HFFc6 (cell line): Measurements from ENCODE around the gene SMG1. TPM values are rescaled to one million over a fixed set of nuclear protein-coding genes. Genes with fewer than 3 reads are reported as not detected.

Source experiments
- DNase-seq: peaks from one replicate; pipeline ENCODE4 v3.0.0-alpha.2; 2018
- H3K27ac Mint-ChIP-seq: 2 replicates; pipeline ENCODE4 v1.8.0; 2020; ENCODE audit warnings: mild to moderate bottlenecking, mixed read lengths
- H3K27me3 Mint-ChIP-seq: 2 replicates; pipeline ENCODE4 v1.8.0; 2021; ENCODE audit warnings: mild to moderate bottlenecking, moderate library complexity, mixed read lengths; ENCODE audit not compliant: insufficient read depth
- H3K36me3 Mint-ChIP-seq: 2 replicates; pipeline ENCODE4 v1.8.0; 2021; ENCODE audit warnings: low read depth, mixed read lengths
- H3K4me1 Mint-ChIP-seq: 2 replicates; pipeline ENCODE4 v1.8.0; 2020; ENCODE audit warnings: low read depth, mixed read lengths
- H3K4me3 Mint-ChIP-seq: 2 replicates; pipeline ENCODE4 v1.8.0; 2020; ENCODE audit warnings: mild to moderate bottlenecking, moderate library complexity, mixed read lengths
- H3K9me3 Mint-ChIP-seq: 2 replicates; pipeline ENCODE4 v1.8.0; 2020; ENCODE audit warnings: mild to moderate bottlenecking, mixed read lengths
- total RNA-seq, 6 experiments: library from RNA; stranded (reverse); fragmentation: NEBNext Ultra II Directional; extraction: Animal tissue kit (Norgen Biotek cat#: 25700); gene quantifications; 2 replicates in 1 of 6; 3 replicates in 5 of 6; pipeline ENCODE4 v1.2.3, GENCODE V29; 2021
- TF ChIP-seq, protein P1 (sequence below): fragments of 200-600 bp; sonication (generic); IDR thresholded peaks from 2 replicates; pipeline ENCODE4 v1.5.0; 2021; ENCODE audit warnings: antibody characterized with exemption, mild to moderate bottlenecking

Gene SMG1
- total RNA-seq, 6 experiments from 2014 or later = 31.3 to 43.0 (median 35.4) TPM

DNA sequence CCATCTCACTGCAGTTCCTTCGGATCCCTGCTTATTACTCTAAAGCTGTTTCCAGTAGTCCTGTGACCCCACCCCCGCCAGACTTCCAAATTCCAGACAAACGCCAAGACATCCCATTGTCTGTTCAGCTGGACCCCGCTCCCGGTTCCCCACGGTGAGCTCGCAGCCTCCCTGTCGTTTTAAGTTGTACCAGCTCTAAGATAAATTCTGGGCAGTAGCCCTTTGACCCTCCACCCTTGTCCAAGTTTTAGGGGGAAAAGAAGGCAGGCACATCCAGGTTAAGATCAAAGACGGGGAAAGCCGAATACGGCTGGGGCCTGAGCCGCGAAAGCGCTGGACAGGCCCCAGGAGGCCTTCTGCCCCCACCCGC is 125.4 kb downstream of the SMG1 start:
- Mint-ChIP-seq H3K9me3 (peaks cover 8% of the 10 kb centered on the region), H3K27me3 (peaks cover 16% of the 10 kb centered on the region), H3K27ac (peak overlapping the region; percentile 97), H3K36me3 (peaks cover 52% of the 10 kb centered on the region), H3K4me1 (peaks cover 73% of the 10 kb centered on the region), H3K4me3 (peak overlapping the region; percentile 97)
- no peak for DNase-seq
- TF ChIP-seq, protein P1, sequence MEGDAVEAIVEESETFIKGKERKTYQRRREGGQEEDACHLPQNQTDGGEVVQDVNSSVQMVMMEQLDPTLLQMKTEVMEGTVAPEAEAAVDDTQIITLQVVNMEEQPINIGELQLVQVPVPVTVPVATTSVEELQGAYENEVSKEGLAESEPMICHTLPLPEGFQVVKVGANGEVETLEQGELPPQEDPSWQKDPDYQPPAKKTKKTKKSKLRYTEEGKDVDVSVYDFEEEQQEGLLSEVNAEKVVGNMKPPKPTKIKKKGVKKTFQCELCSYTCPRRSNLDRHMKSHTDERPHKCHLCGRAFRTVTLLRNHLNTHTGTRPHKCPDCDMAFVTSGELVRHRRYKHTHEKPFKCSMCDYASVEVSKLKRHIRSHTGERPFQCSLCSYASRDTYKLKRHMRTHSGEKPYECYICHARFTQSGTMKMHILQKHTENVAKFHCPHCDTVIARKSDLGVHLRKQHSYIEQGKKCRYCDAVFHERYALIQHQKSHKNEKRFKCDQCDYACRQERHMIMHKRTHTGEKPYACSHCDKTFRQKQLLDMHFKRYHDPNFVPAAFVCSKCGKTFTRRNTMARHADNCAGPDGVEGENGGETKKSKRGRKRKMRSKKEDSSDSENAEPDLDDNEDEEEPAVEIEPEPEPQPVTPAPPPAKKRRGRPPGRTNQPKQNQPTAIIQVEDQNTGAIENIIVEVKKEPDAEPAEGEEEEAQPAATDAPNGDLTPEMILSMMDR = no peak

DNA sequence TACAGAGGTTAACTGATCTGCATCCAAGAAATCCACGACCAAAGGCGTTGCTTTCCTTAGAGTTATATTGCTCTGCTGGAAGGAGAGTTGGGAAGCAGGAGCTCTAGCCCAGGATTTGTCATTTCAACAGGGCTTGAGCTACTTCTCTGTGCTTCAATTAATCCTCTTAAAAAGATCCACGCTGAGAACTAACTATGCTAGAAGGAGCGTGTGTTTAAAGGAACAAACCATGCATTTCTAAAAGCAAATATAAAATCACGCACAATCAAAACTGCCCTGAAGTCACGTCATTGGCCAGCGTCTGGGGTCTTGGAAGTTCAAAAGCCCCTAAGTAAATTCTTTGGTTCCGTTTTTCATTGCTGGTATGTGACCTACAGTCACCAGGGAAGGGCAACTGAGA is 125.9 kb downstream of the SMG1 start:
- Mint-ChIP-seq H3K27ac (peak overlapping the region; percentile 97), H3K4me1 (peaks cover 68% of the 10 kb centered on the region), H3K27me3 (peaks cover 16% of the 10 kb centered on the region), H3K9me3 (peaks cover 8% of the 10 kb centered on the region), H3K36me3 (peaks cover 56% of the 10 kb centered on the region), H3K4me3 (peak overlapping the region; percentile 97)
- no peak for DNase-seq
- TF ChIP-seq, protein P1 = no peak

DNA sequence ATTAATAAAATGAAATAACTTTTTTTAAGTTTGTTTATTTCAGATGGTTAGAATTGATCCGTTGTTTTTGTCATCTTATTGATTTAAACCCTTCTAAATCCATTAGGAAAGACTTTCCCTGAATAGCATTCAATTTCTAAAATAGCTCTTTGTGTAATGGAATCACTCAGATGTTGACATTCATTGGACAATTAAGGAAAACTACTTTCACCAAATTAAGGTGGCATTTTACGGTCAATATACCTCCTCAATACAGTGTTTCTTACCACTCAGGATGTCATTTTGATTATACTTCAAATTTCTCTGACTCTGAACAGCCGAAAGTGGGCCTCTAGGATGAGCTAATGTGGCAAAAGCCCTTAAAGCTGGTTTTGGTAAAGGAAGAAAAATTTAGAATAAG is 126.7 kb downstream of the SMG1 start:
- Mint-ChIP-seq H3K9me3 (peaks cover 8% of the 10 kb centered on the region), H3K27me3 (peaks cover 16% of the 10 kb centered on the region), H3K27ac (peak overlapping the region; percentile 97), H3K36me3 (peaks cover 57% of the 10 kb centered on the region), H3K4me3 (peak overlapping the region; percentile 97), H3K4me1 (peaks cover 62% of the 10 kb centered on the region)
- TF ChIP-seq, protein P1 = no peak
- DNase-seq = no peak

DNA sequence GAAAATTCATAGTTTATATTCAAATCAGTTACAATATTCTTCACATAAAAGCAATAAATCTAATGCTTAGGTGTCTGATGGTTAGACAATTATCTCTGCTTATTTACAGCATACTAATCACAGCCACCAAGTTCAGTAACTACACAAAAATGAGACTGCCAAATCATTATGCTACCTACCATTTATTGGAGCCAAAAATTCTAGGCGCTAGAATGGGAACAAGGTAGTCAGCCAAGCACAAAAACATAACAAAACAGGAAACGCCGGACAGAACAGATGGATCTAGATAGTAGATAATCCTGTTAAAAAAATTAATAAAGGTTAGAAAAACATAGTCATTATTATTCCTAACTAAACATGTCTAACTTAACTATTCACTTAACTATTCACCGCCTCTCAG is 128.5 kb downstream of the SMG1 start:
- peaks cover 16% of the 10 kb centered on the region for H3K27me3 Mint-ChIP-seq
- TF ChIP-seq, protein P1 = no peak
- H3K36me3 Mint-ChIP-seq = peaks cover 63% of the 10 kb centered on the region
- no peak for DNase-seq
- H3K4me3 Mint-ChIP-seq = peak overlapping the region; percentile 97; the same call in 1 of the 2 replicates
- H3K9me3 Mint-ChIP-seq = peaks cover 8% of the 10 kb centered on the region
- peaks cover 52% of the 10 kb centered on the region for H3K4me1 Mint-ChIP-seq
- H3K27ac Mint-ChIP-seq = no peak overlapping the region

DNA sequence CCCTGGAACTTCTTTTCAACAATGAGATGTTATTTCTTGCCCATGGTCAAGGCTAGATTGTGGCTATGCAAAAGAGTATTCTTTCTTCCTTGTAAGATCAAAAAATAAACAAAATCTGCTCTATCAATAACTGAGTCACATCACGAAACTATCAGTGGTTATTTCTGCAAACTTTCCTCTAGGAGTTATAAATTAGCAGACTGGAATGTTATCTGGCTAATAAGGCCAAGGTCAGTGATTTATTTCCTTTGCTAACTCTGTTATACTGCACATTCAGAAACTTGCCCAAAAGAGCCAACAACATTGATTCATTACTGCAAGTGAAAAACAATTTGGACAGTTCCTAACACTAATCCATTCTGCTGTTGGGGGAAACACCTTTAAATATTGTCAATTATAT is 129.8 kb downstream of the SMG1 start:
- no peak for DNase-seq
- H3K4me1 Mint-ChIP-seq = peaks cover 47% of the 10 kb centered on the region
- no peak overlapping the region for H3K27ac Mint-ChIP-seq
- H3K36me3 Mint-ChIP-seq = peaks cover 67% of the 10 kb centered on the region
- TF ChIP-seq, protein P1 = no peak
- H3K4me3 Mint-ChIP-seq = no peak overlapping the region
- peaks cover 2% of the 10 kb centered on the region for H3K9me3 Mint-ChIP-seq
- peaks cover 8% of the 10 kb centered on the region for H3K27me3 Mint-ChIP-seq
